ENCODE measurements around the gene ROBO2.

- TF ChIP-seq, protein P1, sequence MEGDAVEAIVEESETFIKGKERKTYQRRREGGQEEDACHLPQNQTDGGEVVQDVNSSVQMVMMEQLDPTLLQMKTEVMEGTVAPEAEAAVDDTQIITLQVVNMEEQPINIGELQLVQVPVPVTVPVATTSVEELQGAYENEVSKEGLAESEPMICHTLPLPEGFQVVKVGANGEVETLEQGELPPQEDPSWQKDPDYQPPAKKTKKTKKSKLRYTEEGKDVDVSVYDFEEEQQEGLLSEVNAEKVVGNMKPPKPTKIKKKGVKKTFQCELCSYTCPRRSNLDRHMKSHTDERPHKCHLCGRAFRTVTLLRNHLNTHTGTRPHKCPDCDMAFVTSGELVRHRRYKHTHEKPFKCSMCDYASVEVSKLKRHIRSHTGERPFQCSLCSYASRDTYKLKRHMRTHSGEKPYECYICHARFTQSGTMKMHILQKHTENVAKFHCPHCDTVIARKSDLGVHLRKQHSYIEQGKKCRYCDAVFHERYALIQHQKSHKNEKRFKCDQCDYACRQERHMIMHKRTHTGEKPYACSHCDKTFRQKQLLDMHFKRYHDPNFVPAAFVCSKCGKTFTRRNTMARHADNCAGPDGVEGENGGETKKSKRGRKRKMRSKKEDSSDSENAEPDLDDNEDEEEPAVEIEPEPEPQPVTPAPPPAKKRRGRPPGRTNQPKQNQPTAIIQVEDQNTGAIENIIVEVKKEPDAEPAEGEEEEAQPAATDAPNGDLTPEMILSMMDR (IDR thresholded peaks at IDR 0.05), result no peak
- no peak for TF ChIP-seq EP300 (IDR thresholded peaks at IDR 0.05)
- TF ChIP-seq POLR2A (IDR thresholded peaks at IDR 0.05), result no peak
- no peak for TF ChIP-seq POLR2AphosphoS5 (IDR thresholded peaks at IDR 0.05)
Measured at GRCh38 chr3:77586216-77586615, 546.3 kb downstream of the ROBO2 start.
